HCT116 (cell line): ENCODE data around the gene HOXB8. TPM values are rescaled to one million over a fixed set of nuclear protein-coding genes. Genes with fewer than 3 reads are reported as not detected.

Experiments used
- ATAC-seq: fragments of 200-7000 bp; cut with Tn5 transposase; 2 replicates; pipeline ENCODE4 v1.9.1; 2020; ENCODE audit warnings: mild to moderate bottlenecking, moderate library complexity
- BruUV-seq: library from RNA; stranded (reverse); fragments of 400-500 nt; replicated peaks from 2 replicates; lab custom pipeline; 2021; lab: Mats Ljungman, UMichigan
- CTCF ChIA-PET: fragments of 300-600 bp; sonication (Branson Sonifier 250); formaldehyde crosslinking; loops from one replicate; lab custom pipeline; 2021; ENCODE audit warnings: antibody characterized with exemption; lab: Charles Lee
- POLR2A ChIA-PET: fragments of 300-600, 350-600 bp; sonication (Branson Sonifier 250); formaldehyde crosslinking; loops from one replicate; lab custom pipeline; 2021; ENCODE audit warnings: antibody characterized with exemption; lab: Charles Lee
- RAD21 ChIA-PET, 2 experiments: fragments of 300-600 bp; sonication (Branson Sonifier 250); formaldehyde crosslinking; loops; one replicate each; lab custom pipeline; 2023; ENCODE audit warnings: low total read pairs in 2 of 2; ENCODE audit not compliant: uncharacterized antibody in 2 of 2, unreplicated experiment in 2 of 2, low non-redundant PET in 1 of 2; lab: Charles Lee
- DNase-seq: peaks from one replicate; pipeline ENCODE4 v3.0.0-alpha.2; 2010; ENCODE audit warnings: low read depth, low spot score
- H2AFZ ChIP-seq: fragments of 200-600 bp; shearing (Covaris generic), sonication (generic); 2 replicates; pipeline ENCODE4 v1.6.1; 2017; ENCODE audit warnings: low read depth, mixed run types, mixed read lengths, antibody characterized with exemption, low read length; ENCODE audit not compliant: poor library complexity, severe bottlenecking
- H3K27ac ChIP-seq: 2 replicates; pipeline ENCODE4 v1.5.1; 2012; ENCODE audit warnings: low read depth, low read length
- H3K27me3 ChIP-seq: fragments of 200-600 bp; sonication (generic); 2 replicates; pipeline ENCODE4 v1.6.1; 2016; ENCODE audit warnings: mixed run types, low read length, mixed read lengths; ENCODE audit not compliant: insufficient read depth
- H3K36me3 ChIP-seq, 2 experiments: fragments of 200-500 bp in 1 of 2; fragments of 200-600 bp in 1 of 2; sonication (Bioruptor generic) in 1 of 2; sonication (generic) in 1 of 2; 2 replicates each; pipeline versions ENCODE4 v1.5.1 to v1.6.1; 2014 to 2016; ENCODE audit warnings: low read length in 2 of 2, inconsistent platforms in 1 of 2, mixed read lengths in 1 of 2, mixed run types in 1 of 2; ENCODE audit not compliant: insufficient read depth in 2 of 2, control insufficient read depth in 1 of 2
- H3K4me1 ChIP-seq, 2 experiments: fragments of 200-600 bp in 1 of 2; sonication (generic) in 1 of 2; 2 replicates each; pipeline versions ENCODE4 v1.5.1 to v1.6.1; 2012 to 2017; ENCODE audit warnings: low read length in 2 of 2, inconsistent platforms in 1 of 2, mild to moderate bottlenecking in 1 of 2, mixed read lengths in 1 of 2, mixed run types in 1 of 2, moderate library complexity in 1 of 2; ENCODE audit not compliant: insufficient read depth in 2 of 2, control insufficient read depth in 1 of 2
- H3K4me2 ChIP-seq: fragments of 200-600 bp; sonication (generic); 2 replicates; pipeline ENCODE4 v1.6.1; 2017; ENCODE audit warnings: mixed run types, low read length, mixed read lengths
- H3K4me3 ChIP-seq, 2 experiments: fragments of 200-600 bp in 1 of 2; sonication (generic) in 1 of 2; replicated peaks in 1 of 2; 2 replicates each; pipeline ENCODE4 v1.5.1; 2011 to 2016; ENCODE audit warnings: low read length in 2 of 2, control low read depth in 1 of 2, low read depth in 1 of 2, mild to moderate bottlenecking in 1 of 2, mixed read lengths in 1 of 2, mixed run types in 1 of 2
- H3K79me2 ChIP-seq: fragments of 200-600 bp; sonication (generic); 2 replicates; pipeline ENCODE4 v1.6.1; 2017; ENCODE audit warnings: mild to moderate bottlenecking, mixed run types, low read length, moderate library complexity, mixed read lengths; ENCODE audit not compliant: insufficient read depth
- H3K9ac ChIP-seq: fragments of 200-600 bp; sonication (generic); 2 replicates; pipeline ENCODE4 v1.6.1; 2016; ENCODE audit warnings: low read length, mixed read lengths
- H3K9me2 ChIP-seq: fragments of 200-600 bp; sonication (generic), shearing (Covaris generic); 2 replicates; pipeline ENCODE4 v1.6.1; 2017; ENCODE audit warnings: mixed run types, mild to moderate bottlenecking, moderate library complexity; ENCODE audit not compliant: insufficient read depth
- H3K9me3 ChIP-seq, 2 experiments: fragments of 200-500 bp in 1 of 2; fragments of 200-600 bp in 1 of 2; sonication (Bioruptor generic) in 1 of 2; sonication (generic) in 1 of 2; 2 replicates each; pipeline ENCODE4 v1.6.1; 2014 to 2017; ENCODE audit warnings: low read length in 2 of 2, mixed read lengths in 2 of 2, inconsistent platforms in 1 of 2, low read depth in 1 of 2, mild to moderate bottlenecking in 1 of 2, mixed run types in 1 of 2, moderate library complexity in 1 of 2; ENCODE audit not compliant: control insufficient read depth in 1 of 2, insufficient read depth in 1 of 2
- H4K20me1 ChIP-seq: fragments of 200-600 bp; sonication (generic), shearing (Covaris generic); 2 replicates; pipeline ENCODE4 v1.6.1; 2017; ENCODE audit warnings: mixed run types, mild to moderate bottlenecking, moderate library complexity; ENCODE audit not compliant: insufficient read depth
- CEBPB ChIP-seq: IDR thresholded peaks from 2 replicates; pipeline ENCODE4 v1.6.1; 2012; ENCODE audit warnings: low read depth
- POLR2A ChIP-seq: IDR thresholded peaks from 2 replicates; pipeline ENCODE4 v1.7.0; 2011; ENCODE audit warnings: borderline replicate concordance; ENCODE audit not compliant: insufficient read depth, insufficient read length; ENCODE audit errors: extremely low read depth
- POLR2AphosphoS5 ChIP-seq: IDR thresholded peaks from 2 replicates; pipeline ENCODE4 v1.6.1; 2011; ENCODE audit warnings: mild to moderate bottlenecking, low read depth, low read length, moderate library complexity
- SP1 ChIP-seq: IDR thresholded peaks from 2 replicates; pipeline ENCODE4 v1.6.1; 2012; ENCODE audit warnings: low read depth
- ZFX ChIP-seq: fragments of 450-650 bp; IDR thresholded peaks from 2 replicates; pipeline ENCODE4 v1.6.1; 2017
- ZNF274 ChIP-seq: fragments of 200-500 bp; sonication (Bioruptor generic); IDR thresholded peaks from 2 replicates; pipeline ENCODE4 v1.6.1; 2014; ENCODE audit warnings: mild to moderate bottlenecking, low read depth, low read length, inconsistent platforms
- intact Hi-C: fragments of 100-400 bp; cut with micrococcal nuclease; formaldehyde crosslinking; loops from 2 replicates; pipeline ENCODE4 v1.10.0; 2022
- total RNA-seq: library from RNA; stranded (reverse); gene quantifications from one replicate; pipeline ENCODE4 v1.2.1, GENCODE V29; 2021; ENCODE audit not compliant: unreplicated experiment
- TF ChIP-seq, protein P1 (sequence below): IDR thresholded peaks from 2 replicates; pipeline ENCODE4 v1.6.1; 2012; ENCODE audit warnings: low read depth
- TF ChIP-seq, protein P2 (sequence below), 3 experiments: fragments of 200-600 bp in 1 of 3; sonication (generic) in 1 of 3; IDR thresholded peaks in 2 of 3; conservative IDR thresholded peaks in 1 of 3; 2 replicates each; pipeline ENCODE4 v1.5.1; 2012 to 2017; ENCODE audit warnings: low read depth in 2 of 3, low read length in 2 of 3, antibody characterized with exemption in 1 of 3, borderline replicate concordance in 1 of 3, control low read depth in 1 of 3, mild to moderate bottlenecking in 1 of 3, mixed read lengths in 1 of 3, mixed run types in 1 of 3, moderate library complexity in 1 of 3; ENCODE audit not compliant: insufficient read depth in 1 of 3
- TF ChIP-seq, protein P3 (sequence below): IDR thresholded peaks from 2 replicates; pipeline ENCODE4 v1.6.1; 2011; ENCODE audit warnings: mild to moderate bottlenecking, low read length, moderate library complexity; ENCODE audit not compliant: insufficient replicate concordance; ENCODE audit errors: extremely low read depth

HOXB8 gene
- total RNA-seq, 1 experiment from 2014 or later: 44.7 TPM

GRCh38 chr17:48620461-48621139 lies 5.5 kb upstream of the HOXB8 start:
- no peaks in the 10 kb centered on the region; a peak in 1 of 4 replicates for H3K36me3 ChIP-seq
- H3K9ac ChIP-seq: no peak overlapping the region
- peaks cover 67% of the 10 kb centered on the region for H3K79me2 ChIP-seq
- H3K4me3 ChIP-seq: no peak overlapping the region
- peaks cover 10 to 46% of the 10 kb centered on the region in 2 experiments; a peak in 3 of 4 replicates for H3K4me1 ChIP-seq
- no peaks in the 10 kb centered on the region for H3K9me3 ChIP-seq
- DNase-seq (no peak), ATAC-seq (no peak)
- POLR2A ChIA-PET: no interaction called here
- no peaks in the 10 kb centered on the region for H3K27me3 ChIP-seq
- no TSS peak for BruUV-seq
- H3K9me2 ChIP-seq: no peaks in the 10 kb centered on the region
- TF ChIP-seq POLR2AphosphoS5 (peak; percentile 22; the same call in 1 of the 2 replicates), POLR2A (no peak)
- TF ChIP-seq, all 23 proteins: peak for 1
- CTCF ChIA-PET: interaction anchor here (0.9 to 1.4 kb wide), 2 partner anchors 259 to 358 kb away, joined by 3 to 4 read pairs; no protein-coding TSS in a partner anchor
- no peaks in the 10 kb centered on the region for H4K20me1 ChIP-seq
- no peak overlapping the region for H2AFZ ChIP-seq
- intact Hi-C loops: no loop called here
- RAD21 ChIA-PET: no interaction called here
- no peak overlapping the region for H3K4me2 ChIP-seq
- H3K27ac ChIP-seq: no peak overlapping the region

- no peaks in the 10 kb centered on the region for H3K27me3 ChIP-seq
- no TSS peak for BruUV-seq
- no peak overlapping the region for H3K9ac ChIP-seq
- peaks cover 66% of the 10 kb centered on the region for H3K79me2 ChIP-seq
- peaks cover 10 to 44% of the 10 kb centered on the region in 2 experiments; a peak in 3 of 4 replicates for H3K4me1 ChIP-seq
- RAD21 ChIA-PET: interaction anchor here in 1 of 2 experiments (1.9 kb wide), 1 partner anchor 284 kb away, joined by 5 read pairs; no protein-coding TSS in a partner anchor
- TF ChIP-seq, protein P1, sequence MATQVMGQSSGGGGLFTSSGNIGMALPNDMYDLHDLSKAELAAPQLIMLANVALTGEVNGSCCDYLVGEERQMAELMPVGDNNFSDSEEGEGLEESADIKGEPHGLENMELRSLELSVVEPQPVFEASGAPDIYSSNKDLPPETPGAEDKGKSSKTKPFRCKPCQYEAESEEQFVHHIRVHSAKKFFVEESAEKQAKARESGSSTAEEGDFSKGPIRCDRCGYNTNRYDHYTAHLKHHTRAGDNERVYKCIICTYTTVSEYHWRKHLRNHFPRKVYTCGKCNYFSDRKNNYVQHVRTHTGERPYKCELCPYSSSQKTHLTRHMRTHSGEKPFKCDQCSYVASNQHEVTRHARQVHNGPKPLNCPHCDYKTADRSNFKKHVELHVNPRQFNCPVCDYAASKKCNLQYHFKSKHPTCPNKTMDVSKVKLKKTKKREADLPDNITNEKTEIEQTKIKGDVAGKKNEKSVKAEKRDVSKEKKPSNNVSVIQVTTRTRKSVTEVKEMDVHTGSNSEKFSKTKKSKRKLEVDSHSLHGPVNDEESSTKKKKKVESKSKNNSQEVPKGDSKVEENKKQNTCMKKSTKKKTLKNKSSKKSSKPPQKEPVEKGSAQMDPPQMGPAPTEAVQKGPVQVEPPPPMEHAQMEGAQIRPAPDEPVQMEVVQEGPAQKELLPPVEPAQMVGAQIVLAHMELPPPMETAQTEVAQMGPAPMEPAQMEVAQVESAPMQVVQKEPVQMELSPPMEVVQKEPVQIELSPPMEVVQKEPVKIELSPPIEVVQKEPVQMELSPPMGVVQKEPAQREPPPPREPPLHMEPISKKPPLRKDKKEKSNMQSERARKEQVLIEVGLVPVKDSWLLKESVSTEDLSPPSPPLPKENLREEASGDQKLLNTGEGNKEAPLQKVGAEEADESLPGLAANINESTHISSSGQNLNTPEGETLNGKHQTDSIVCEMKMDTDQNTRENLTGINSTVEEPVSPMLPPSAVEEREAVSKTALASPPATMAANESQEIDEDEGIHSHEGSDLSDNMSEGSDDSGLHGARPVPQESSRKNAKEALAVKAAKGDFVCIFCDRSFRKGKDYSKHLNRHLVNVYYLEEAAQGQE: no peak
- TF ChIP-seq, protein P2, sequence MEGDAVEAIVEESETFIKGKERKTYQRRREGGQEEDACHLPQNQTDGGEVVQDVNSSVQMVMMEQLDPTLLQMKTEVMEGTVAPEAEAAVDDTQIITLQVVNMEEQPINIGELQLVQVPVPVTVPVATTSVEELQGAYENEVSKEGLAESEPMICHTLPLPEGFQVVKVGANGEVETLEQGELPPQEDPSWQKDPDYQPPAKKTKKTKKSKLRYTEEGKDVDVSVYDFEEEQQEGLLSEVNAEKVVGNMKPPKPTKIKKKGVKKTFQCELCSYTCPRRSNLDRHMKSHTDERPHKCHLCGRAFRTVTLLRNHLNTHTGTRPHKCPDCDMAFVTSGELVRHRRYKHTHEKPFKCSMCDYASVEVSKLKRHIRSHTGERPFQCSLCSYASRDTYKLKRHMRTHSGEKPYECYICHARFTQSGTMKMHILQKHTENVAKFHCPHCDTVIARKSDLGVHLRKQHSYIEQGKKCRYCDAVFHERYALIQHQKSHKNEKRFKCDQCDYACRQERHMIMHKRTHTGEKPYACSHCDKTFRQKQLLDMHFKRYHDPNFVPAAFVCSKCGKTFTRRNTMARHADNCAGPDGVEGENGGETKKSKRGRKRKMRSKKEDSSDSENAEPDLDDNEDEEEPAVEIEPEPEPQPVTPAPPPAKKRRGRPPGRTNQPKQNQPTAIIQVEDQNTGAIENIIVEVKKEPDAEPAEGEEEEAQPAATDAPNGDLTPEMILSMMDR (IDR thresholded peaks at IDR 0.05 in 2 of 3, conservative IDR thresholded peaks at IDR 0.05 in 1 of 3; ENCODE audit: borderline replicate concordance in 1 of 3, insufficient read depth in 1 of 3, low read depth in 2 of 3, low read length in 2 of 3): no peak
- TF ChIP-seq ZFX (no peak), SP1 (no peak), CEBPB (no peak), ZNF274 (no peak)
- TF ChIP-seq, protein P3, sequence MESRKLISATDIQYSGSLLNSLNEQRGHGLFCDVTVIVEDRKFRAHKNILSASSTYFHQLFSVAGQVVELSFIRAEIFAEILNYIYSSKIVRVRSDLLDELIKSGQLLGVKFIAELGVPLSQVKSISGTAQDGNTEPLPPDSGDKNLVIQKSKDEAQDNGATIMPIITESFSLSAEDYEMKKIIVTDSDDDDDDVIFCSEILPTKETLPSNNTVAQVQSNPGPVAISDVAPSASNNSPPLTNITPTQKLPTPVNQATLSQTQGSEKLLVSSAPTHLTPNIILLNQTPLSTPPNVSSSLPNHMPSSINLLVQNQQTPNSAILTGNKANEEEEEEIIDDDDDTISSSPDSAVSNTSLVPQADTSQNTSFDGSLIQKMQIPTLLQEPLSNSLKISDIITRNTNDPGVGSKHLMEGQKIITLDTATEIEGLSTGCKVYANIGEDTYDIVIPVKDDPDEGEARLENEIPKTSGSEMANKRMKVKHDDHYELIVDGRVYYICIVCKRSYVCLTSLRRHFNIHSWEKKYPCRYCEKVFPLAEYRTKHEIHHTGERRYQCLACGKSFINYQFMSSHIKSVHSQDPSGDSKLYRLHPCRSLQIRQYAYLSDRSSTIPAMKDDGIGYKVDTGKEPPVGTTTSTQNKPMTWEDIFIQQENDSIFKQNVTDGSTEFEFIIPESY: no peak
- no peak overlapping the region for H3K4me3 ChIP-seq
- H4K20me1 ChIP-seq: no peaks in the 10 kb centered on the region
- POLR2A ChIA-PET: interaction anchor here (1.6 kb wide), 1 partner anchor 357 kb away, joined by 6 read pairs; no protein-coding TSS in a partner anchor
- H3K9me2 ChIP-seq: no peaks in the 10 kb centered on the region
- H3K9me3 ChIP-seq: no peaks in the 10 kb centered on the region
- H3K36me3 ChIP-seq: no peaks in the 10 kb centered on the region; a peak in 1 of 4 replicates
- no peak for DNase-seq
- H3K4me2 ChIP-seq: no peak overlapping the region
- ATAC-seq: no peak
- H2AFZ ChIP-seq: no peak overlapping the region
- intact Hi-C loops: loop anchor here (2.0 to 10.0 kb wide), 4 partner anchors 135 to 595 kb away; no protein-coding TSS in a partner anchor
- CTCF ChIA-PET: interaction anchor here (1.6 to 2.9 kb wide), 2 partner anchors 10 to 284 kb away, joined by 5 to 18 read pairs; no protein-coding TSS in a partner anchor
- H3K27ac ChIP-seq: no peak overlapping the region
These were observed 4.8 kb upstream of the HOXB8 start for GRCh38 chr17:48619826-48620449.
